H1 (cell line): ENCODE data around the gene HS2ST1. TPM values are rescaled to one million over a fixed set of nuclear protein-coding genes. Genes with fewer than 3 reads are reported as not detected.
A peak's percentile ranks its signal among the peaks of the same experiment; 100 is the strongest.

Experiments used
- ASH2L ChIP-seq: fragments of 200-600, 300-600 bp; sonication (generic); IDR thresholded peaks from one replicate; pipeline ENCODE4 v1.7.1; 2017; ENCODE audit warnings: low read length
- CREB1 ChIP-seq: IDR thresholded peaks from 2 replicates; pipeline ENCODE4 v1.6.1; 2012; ENCODE audit warnings: inconsistent platforms
- KDM5A ChIP-seq: fragments of 200-600 bp; IDR thresholded peaks from 2 replicates; pipeline ENCODE4 v1.7.1; 2012; ENCODE audit warnings: mild to moderate bottlenecking, low read length, inconsistent platforms, mixed read lengths
- NRF1 ChIP-seq: IDR thresholded peaks from 2 replicates; pipeline ENCODE4 v1.6.1; 2011; ENCODE audit warnings: mild to moderate bottlenecking, low read depth, low read length, improper control_type of control experiment
- RXRA ChIP-seq: IDR thresholded peaks from 2 replicates; pipeline ENCODE4 v1.6.1; 2011; ENCODE audit warnings: low read depth, mild to moderate bottlenecking, low read length, moderate library complexity; ENCODE audit not compliant: insufficient read depth
- SAP30 ChIP-seq: fragments of 300-600 bp; sonication (generic); IDR thresholded peaks from 2 replicates; pipeline ENCODE4 v1.7.1; 2012; ENCODE audit warnings: low read length, moderate library complexity, mild to moderate bottlenecking, inconsistent platforms; ENCODE audit not compliant: insufficient read depth, insufficient replicate concordance
- SIRT6 ChIP-seq: IDR thresholded peaks from one replicate; pipeline ENCODE4 v1.7.1; 2012; ENCODE audit warnings: low read length, inconsistent platforms
- polyA plus RNA-seq, 7 experiments: library from polyadenylated mRNA; depleted of rRNA in 3 of 7; stranded (reverse) in 5 of 7; unstranded in 2 of 7; fragments of >200 nt in 5 of 7; fragments of 200-250 nt in 2 of 7; gene quantifications; 1 replicate in 5 of 7; 2 replicates in 1 of 7; 4 replicates in 1 of 7; pipeline versions ENCODE4 v1.2.1 to v1.2.3, GENCODE V29; 2011 to 2013; ENCODE audit warnings: missing spikeins in 2 of 7, mixed read lengths in 2 of 7
- total RNA-seq: library from RNA; stranded (reverse); fragmentation: NEBNext Ultra II Directional; extraction: Animal tissue kit (Norgen Biotek cat#: 25700); gene quantifications from 2 replicates; pipeline ENCODE4 v1.2.1, GENCODE V29; 2021
- TF ChIP-seq, protein P1 (sequence below): fragments of 300-600 bp; sonication (generic); IDR thresholded peaks from 2 replicates; pipeline ENCODE4 v1.7.1; 2012; ENCODE audit warnings: low read length, moderate library complexity, mild to moderate bottlenecking, inconsistent platforms; ENCODE audit not compliant: insufficient replicate concordance
- TF ChIP-seq, protein P2 (sequence below): IDR thresholded peaks from 2 replicates; pipeline ENCODE4 v1.6.1; 2011; ENCODE audit warnings: low read length, improper control_type of control experiment
- TF ChIP-seq, protein P3 (sequence below): IDR thresholded peaks from 2 replicates; pipeline ENCODE4 v1.6.1; 2011; ENCODE audit warnings: low read depth, mild to moderate bottlenecking, low read length; ENCODE audit not compliant: insufficient read depth

The HS2ST1 gene
- total and polyA plus RNA-seq, 2 of the 8 experiments (the other 6 are each of a cell fraction or from before 2014, with no cell fraction given) = 5.2 to 28.3 TPM

DNA sequence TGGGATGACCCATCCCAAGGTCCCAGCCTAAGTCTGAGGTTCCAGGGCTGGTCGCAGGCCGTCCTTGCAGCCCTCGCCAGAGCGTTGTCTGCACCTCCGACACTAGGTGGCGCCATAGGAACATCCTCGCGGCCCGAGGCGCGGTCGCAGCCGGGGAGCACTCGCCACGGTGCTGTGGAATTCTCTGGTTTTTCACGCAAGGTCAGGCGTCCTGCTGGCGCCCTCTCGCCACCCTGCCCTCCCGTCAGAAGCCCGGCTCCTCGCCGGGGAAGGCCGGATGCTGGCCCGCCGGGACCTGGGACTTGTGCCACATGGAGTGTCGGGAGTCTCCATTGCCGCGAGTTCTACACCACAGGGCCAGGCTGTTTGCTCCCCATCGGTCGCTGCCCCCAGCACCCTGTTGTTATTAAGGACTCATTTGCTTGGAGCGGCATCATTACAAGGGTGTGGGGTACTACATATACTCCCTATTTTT, 217.4 kb downstream of the HS2ST1 start (continued):
- TF ChIP-seq, protein P1, sequence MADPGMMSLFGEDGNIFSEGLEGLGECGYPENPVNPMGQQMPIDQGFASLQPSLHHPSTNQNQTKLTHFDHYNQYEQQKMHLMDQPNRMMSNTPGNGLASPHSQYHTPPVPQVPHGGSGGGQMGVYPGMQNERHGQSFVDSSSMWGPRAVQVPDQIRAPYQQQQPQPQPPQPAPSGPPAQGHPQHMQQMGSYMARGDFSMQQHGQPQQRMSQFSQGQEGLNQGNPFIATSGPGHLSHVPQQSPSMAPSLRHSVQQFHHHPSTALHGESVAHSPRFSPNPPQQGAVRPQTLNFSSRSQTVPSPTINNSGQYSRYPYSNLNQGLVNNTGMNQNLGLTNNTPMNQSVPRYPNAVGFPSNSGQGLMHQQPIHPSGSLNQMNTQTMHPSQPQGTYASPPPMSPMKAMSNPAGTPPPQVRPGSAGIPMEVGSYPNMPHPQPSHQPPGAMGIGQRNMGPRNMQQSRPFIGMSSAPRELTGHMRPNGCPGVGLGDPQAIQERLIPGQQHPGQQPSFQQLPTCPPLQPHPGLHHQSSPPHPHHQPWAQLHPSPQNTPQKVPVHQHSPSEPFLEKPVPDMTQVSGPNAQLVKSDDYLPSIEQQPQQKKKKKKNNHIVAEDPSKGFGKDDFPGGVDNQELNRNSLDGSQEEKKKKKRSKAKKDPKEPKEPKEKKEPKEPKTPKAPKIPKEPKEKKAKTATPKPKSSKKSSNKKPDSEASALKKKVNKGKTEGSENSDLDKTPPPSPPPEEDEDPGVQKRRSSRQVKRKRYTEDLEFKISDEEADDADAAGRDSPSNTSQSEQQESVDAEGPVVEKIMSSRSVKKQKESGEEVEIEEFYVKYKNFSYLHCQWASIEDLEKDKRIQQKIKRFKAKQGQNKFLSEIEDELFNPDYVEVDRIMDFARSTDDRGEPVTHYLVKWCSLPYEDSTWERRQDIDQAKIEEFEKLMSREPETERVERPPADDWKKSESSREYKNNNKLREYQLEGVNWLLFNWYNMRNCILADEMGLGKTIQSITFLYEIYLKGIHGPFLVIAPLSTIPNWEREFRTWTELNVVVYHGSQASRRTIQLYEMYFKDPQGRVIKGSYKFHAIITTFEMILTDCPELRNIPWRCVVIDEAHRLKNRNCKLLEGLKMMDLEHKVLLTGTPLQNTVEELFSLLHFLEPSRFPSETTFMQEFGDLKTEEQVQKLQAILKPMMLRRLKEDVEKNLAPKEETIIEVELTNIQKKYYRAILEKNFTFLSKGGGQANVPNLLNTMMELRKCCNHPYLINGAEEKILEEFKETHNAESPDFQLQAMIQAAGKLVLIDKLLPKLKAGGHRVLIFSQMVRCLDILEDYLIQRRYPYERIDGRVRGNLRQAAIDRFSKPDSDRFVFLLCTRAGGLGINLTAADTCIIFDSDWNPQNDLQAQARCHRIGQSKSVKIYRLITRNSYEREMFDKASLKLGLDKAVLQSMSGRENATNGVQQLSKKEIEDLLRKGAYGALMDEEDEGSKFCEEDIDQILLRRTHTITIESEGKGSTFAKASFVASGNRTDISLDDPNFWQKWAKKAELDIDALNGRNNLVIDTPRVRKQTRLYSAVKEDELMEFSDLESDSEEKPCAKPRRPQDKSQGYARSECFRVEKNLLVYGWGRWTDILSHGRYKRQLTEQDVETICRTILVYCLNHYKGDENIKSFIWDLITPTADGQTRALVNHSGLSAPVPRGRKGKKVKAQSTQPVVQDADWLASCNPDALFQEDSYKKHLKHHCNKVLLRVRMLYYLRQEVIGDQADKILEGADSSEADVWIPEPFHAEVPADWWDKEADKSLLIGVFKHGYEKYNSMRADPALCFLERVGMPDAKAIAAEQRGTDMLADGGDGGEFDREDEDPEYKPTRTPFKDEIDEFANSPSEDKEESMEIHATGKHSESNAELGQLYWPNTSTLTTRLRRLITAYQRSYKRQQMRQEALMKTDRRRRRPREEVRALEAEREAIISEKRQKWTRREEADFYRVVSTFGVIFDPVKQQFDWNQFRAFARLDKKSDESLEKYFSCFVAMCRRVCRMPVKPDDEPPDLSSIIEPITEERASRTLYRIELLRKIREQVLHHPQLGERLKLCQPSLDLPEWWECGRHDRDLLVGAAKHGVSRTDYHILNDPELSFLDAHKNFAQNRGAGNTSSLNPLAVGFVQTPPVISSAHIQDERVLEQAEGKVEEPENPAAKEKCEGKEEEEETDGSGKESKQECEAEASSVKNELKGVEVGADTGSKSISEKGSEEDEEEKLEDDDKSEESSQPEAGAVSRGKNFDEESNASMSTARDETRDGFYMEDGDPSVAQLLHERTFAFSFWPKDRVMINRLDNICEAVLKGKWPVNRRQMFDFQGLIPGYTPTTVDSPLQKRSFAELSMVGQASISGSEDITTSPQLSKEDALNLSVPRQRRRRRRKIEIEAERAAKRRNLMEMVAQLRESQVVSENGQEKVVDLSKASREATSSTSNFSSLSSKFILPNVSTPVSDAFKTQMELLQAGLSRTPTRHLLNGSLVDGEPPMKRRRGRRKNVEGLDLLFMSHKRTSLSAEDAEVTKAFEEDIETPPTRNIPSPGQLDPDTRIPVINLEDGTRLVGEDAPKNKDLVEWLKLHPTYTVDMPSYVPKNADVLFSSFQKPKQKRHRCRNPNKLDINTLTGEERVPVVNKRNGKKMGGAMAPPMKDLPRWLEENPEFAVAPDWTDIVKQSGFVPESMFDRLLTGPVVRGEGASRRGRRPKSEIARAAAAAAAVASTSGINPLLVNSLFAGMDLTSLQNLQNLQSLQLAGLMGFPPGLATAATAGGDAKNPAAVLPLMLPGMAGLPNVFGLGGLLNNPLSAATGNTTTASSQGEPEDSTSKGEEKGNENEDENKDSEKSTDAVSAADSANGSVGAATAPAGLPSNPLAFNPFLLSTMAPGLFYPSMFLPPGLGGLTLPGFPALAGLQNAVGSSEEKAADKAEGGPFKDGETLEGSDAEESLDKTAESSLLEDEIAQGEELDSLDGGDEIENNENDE = no peak
- peak; percentile 80 for TF ChIP-seq ASH2L
- TF ChIP-seq, protein P2, sequence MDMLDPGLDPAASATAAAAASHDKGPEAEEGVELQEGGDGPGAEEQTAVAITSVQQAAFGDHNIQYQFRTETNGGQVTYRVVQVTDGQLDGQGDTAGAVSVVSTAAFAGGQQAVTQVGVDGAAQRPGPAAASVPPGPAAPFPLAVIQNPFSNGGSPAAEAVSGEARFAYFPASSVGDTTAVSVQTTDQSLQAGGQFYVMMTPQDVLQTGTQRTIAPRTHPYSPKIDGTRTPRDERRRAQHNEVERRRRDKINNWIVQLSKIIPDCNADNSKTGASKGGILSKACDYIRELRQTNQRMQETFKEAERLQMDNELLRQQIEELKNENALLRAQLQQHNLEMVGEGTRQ = no peak
- no peak for TF ChIP-seq RXRA
- TF ChIP-seq CREB1 = no peak
- no peak for TF ChIP-seq NRF1
- TF ChIP-seq KDM5A = no peak
- no peak for TF ChIP-seq SAP30
- TF ChIP-seq SIRT6 = no peak
- TF ChIP-seq, protein P3, sequence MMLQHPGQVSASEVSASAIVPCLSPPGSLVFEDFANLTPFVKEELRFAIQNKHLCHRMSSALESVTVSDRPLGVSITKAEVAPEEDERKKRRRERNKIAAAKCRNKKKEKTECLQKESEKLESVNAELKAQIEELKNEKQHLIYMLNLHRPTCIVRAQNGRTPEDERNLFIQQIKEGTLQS = no peak
